Muscle layer of colon (tissue), 2 donors: ENCODE measurements around the gene TTR.

Source experiments
- H3K27ac ChIP-seq: one replicate; pipeline ENCODE4 v1.7.0; 2013; ENCODE audit warnings: low read depth, mild to moderate bottlenecking, low read length, moderate library complexity
- H3K27me3 ChIP-seq, 2 donors: one replicate each; pipeline ENCODE4 v1.7.0; 2013; ENCODE audit warnings: low read length in 2 of 2, mild to moderate bottlenecking in 2 of 2; ENCODE audit not compliant: insufficient read depth in 2 of 2, control insufficient read depth in 1 of 2
- H3K36me3 ChIP-seq: one replicate; pipeline ENCODE4 v1.7.0; 2013; ENCODE audit warnings: mild to moderate bottlenecking, low read length; ENCODE audit not compliant: insufficient read depth
- H3K4me1 ChIP-seq: one replicate; pipeline ENCODE4 v1.7.0; 2013; ENCODE audit warnings: mild to moderate bottlenecking, low read length; ENCODE audit not compliant: insufficient read depth
- H3K4me3 ChIP-seq, 2 donors: one replicate each; pipeline ENCODE4 v1.7.0; 2013; ENCODE audit warnings: low read length in 2 of 2, low read depth in 1 of 2, mild to moderate bottlenecking in 1 of 2, moderate library complexity in 1 of 2
- H3K9ac ChIP-seq: one replicate; pipeline ENCODE4 v1.7.0; 2013; ENCODE audit warnings: low read length
- H3K9me3 ChIP-seq: one replicate; pipeline ENCODE4 v1.7.0; 2013; ENCODE audit warnings: mild to moderate bottlenecking, low read length
- donor health status: abdominal sarcoma.
- donor health status: Adenocarcinoma of cecum.

The TTR gene

GRCh38 chr18:31618801-31619200, 27.1 kb downstream of the TTR start:
- Histone ChIP-seq H3K4me1 (no peaks in the 10 kb centered on the region), H3K9me3 (no peaks in the 10 kb centered on the region), H3K27ac (no peak overlapping the region), H3K36me3 (no peaks in the 10 kb centered on the region), H3K4me3 (no peak overlapping the region), H3K9ac (no peak overlapping the region), H3K27me3 (no peaks in the 10 kb centered on the region)

DNA sequence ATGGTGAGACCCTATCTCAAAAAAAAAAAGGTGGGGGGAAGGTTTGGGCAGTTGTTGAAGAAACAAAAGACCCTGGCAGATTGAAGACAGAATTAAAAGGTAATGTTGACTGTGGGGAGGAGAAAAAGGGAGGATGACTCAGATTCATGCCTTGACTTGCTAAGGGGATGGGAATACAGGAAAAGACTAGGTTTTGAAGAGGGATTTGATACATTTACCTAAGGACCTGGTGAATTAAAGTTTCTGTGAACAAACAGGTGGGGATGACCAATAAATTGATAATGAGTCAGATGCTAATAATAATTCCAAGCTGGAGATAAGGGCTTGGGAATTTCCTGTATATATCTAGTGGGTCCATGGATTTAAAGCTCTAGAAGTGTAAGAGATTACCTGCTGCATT, 27.6 kb downstream of the TTR start:
- Histone ChIP-seq H3K4me3 (no peak overlapping the region), H3K27ac (no peak overlapping the region), H3K27me3 (no peaks in the 10 kb centered on the region), H3K9me3 (no peaks in the 10 kb centered on the region), H3K4me1 (no peaks in the 10 kb centered on the region), H3K9ac (no peak overlapping the region), H3K36me3 (no peaks in the 10 kb centered on the region)

- Histone ChIP-seq H3K4me1 (no peaks in the 10 kb centered on the region), H3K4me3 (no peak overlapping the region), H3K27me3 (no peaks in the 10 kb centered on the region), H3K9ac (no peak overlapping the region), H3K9me3 (no peaks in the 10 kb centered on the region), H3K36me3 (no peaks in the 10 kb centered on the region), H3K27ac (no peak overlapping the region)
Observed at GRCh38 chr18:31624892-31625640, 33.4 kb downstream of the TTR start.

- Histone ChIP-seq H3K9ac (no peak overlapping the region), H3K27me3 (no peaks in the 10 kb centered on the region), H3K36me3 (no peaks in the 10 kb centered on the region), H3K9me3 (no peaks in the 10 kb centered on the region), H3K4me3 (no peak overlapping the region), H3K4me1 (no peaks in the 10 kb centered on the region), H3K27ac (no peak overlapping the region)
Observed at GRCh38 chr18:31626409-31626808, 34.7 kb downstream of the TTR start.

- no peaks in the 10 kb centered on the region for H3K9me3 ChIP-seq
- H3K4me1 ChIP-seq = no peaks in the 10 kb centered on the region
- H3K36me3 ChIP-seq = no peaks in the 10 kb centered on the region
- no peak overlapping the region for H3K9ac ChIP-seq
- no peaks in the 10 kb centered on the region for H3K27me3 ChIP-seq
- no peak overlapping the region for H3K27ac ChIP-seq
- H3K4me3 ChIP-seq = no peak overlapping the region
Observed at GRCh38 chr18:31630549-31630948, 38.9 kb downstream of the TTR start.

- Histone ChIP-seq H3K27ac (no peak overlapping the region), H3K36me3 (no peaks in the 10 kb centered on the region), H3K27me3 (no peaks in the 10 kb centered on the region), H3K9ac (no peak overlapping the region), H3K9me3 (no peaks in the 10 kb centered on the region), H3K4me3 (no peak overlapping the region), H3K4me1 (no peaks in the 10 kb centered on the region)
Observed at GRCh38 chr18:31631526-31631925, 39.8 kb downstream of the TTR start.

DNA sequence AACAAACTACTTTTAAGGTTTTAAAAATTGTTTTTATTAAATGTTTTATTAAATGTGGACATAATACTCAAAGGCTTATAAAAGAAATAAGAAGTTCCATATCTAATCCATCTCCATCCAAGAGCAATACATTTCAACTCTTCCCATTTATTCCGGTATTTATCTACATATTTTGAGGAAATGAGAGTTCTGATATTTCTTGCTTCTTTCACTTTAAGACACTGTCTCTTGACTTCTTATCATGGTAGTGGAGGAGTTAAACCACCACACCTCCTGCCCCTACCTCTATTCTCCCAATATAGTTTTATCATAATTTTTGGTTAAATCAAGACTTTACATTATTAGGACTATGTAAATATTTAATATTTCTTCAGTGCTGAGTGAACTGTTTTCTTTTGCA, 40.7 kb downstream of the TTR start:
- no peaks in the 10 kb centered on the region for H3K27me3 ChIP-seq
- no peaks in the 10 kb centered on the region for H3K36me3 ChIP-seq
- H3K9ac ChIP-seq = no peak overlapping the region
- H3K9me3 ChIP-seq = no peaks in the 10 kb centered on the region
- no peak overlapping the region for H3K4me3 ChIP-seq
- no peak overlapping the region for H3K27ac ChIP-seq
- no peaks in the 10 kb centered on the region for H3K4me1 ChIP-seq

GRCh38 chr18:31633392-31634330, 42.0 kb downstream of the TTR start:
- H3K27ac ChIP-seq = no peak overlapping the region
- H3K4me1 ChIP-seq = no peaks in the 10 kb centered on the region
- no peak overlapping the region for H3K4me3 ChIP-seq
- H3K9ac ChIP-seq = no peak overlapping the region
- H3K9me3 ChIP-seq = no peaks in the 10 kb centered on the region
- no peaks in the 10 kb centered on the region for H3K36me3 ChIP-seq
- no peaks in the 10 kb centered on the region for H3K27me3 ChIP-seq

GRCh38 chr18:31634331-31634713, 42.6 kb downstream of the TTR start:
- Histone ChIP-seq H3K4me3 (no peak overlapping the region), H3K9me3 (no peaks in the 10 kb centered on the region), H3K9ac (no peak overlapping the region), H3K27ac (no peak overlapping the region), H3K27me3 (no peaks in the 10 kb centered on the region), H3K4me1 (no peaks in the 10 kb centered on the region), H3K36me3 (no peaks in the 10 kb centered on the region)

- Histone ChIP-seq H3K9me3 (no peaks in the 10 kb centered on the region), H3K4me3 (no peak overlapping the region), H3K27ac (no peak overlapping the region), H3K4me1 (no peaks in the 10 kb centered on the region), H3K9ac (no peak overlapping the region), H3K36me3 (no peaks in the 10 kb centered on the region), H3K27me3 (no peaks in the 10 kb centered on the region)
Observed at GRCh38 chr18:31636387-31636786, 44.7 kb downstream of the TTR start.

- Histone ChIP-seq H3K9me3 (no peaks in the 10 kb centered on the region), H3K27me3 (no peaks in the 10 kb centered on the region), H3K4me3 (no peak overlapping the region), H3K9ac (no peak overlapping the region), H3K36me3 (no peaks in the 10 kb centered on the region), H3K4me1 (no peaks in the 10 kb centered on the region), H3K27ac (no peak overlapping the region)
Observed at GRCh38 chr18:31637445-31637844, 45.8 kb downstream of the TTR start.
